Mesenchymal stem cell (in vitro differentiated cells and primary cell): ENCODE measurements around the gene GNG12.

ENCODE experiments used
- DNase-seq: peaks from one replicate; pipeline ENCODE4 v3.0.0-alpha.2; 2013
- H2AFZ ChIP-seq: one replicate; pipeline ENCODE4 v1.6.1; 2013; ENCODE audit warnings: low read depth, mild to moderate bottlenecking, control low read depth, inconsistent platforms, low read length, moderate library complexity
- H2AK5ac ChIP-seq: 2 replicates; pipeline ENCODE4 v1.6.1; 2013; ENCODE audit warnings: low read length, moderate library complexity, mild to moderate bottlenecking, inconsistent platforms; ENCODE audit not compliant: severe bottlenecking
- H2BK120ac ChIP-seq: one replicate; pipeline ENCODE4 v1.6.1; 2013; ENCODE audit warnings: low read depth, mild to moderate bottlenecking, inconsistent platforms, low read length, moderate library complexity
- H2BK12ac ChIP-seq, 2 experiments: one replicate each; pipeline ENCODE4 v1.6.1; 2013; ENCODE audit warnings: inconsistent platforms in 2 of 2, low read length in 2 of 2, mild to moderate bottlenecking in 2 of 2, moderate library complexity in 2 of 2, control low read depth in 1 of 2
- H2BK15ac ChIP-seq: one replicate; pipeline ENCODE4 v1.6.1; 2013; ENCODE audit warnings: mild to moderate bottlenecking, low read depth, inconsistent platforms; ENCODE audit not compliant: poor library complexity, severe bottlenecking
- H2BK5ac ChIP-seq: 2 replicates; pipeline ENCODE4 v1.6.1; 2013; ENCODE audit warnings: low read depth, mild to moderate bottlenecking, low read length, control low read depth, inconsistent platforms; ENCODE audit not compliant: poor library complexity, severe bottlenecking
- H3K14ac ChIP-seq, 2 experiments: one replicate each; pipeline ENCODE4 v1.6.1; 2013; ENCODE audit warnings: inconsistent platforms in 2 of 2, low read length in 2 of 2, control low read depth in 1 of 2, mild to moderate bottlenecking in 1 of 2, moderate library complexity in 1 of 2
- H3K18ac ChIP-seq, 2 experiments: one replicate each; pipeline ENCODE4 v1.6.1; 2013; ENCODE audit warnings: inconsistent platforms in 2 of 2, low read length in 2 of 2, control low read depth in 1 of 2, low read depth in 1 of 2, mild to moderate bottlenecking in 1 of 2
- H3K23ac ChIP-seq, 2 experiments: one replicate each; pipeline ENCODE4 v1.6.1; 2013; ENCODE audit warnings: inconsistent platforms in 2 of 2, low read length in 2 of 2, mild to moderate bottlenecking in 2 of 2, moderate library complexity in 2 of 2, control low read depth in 1 of 2
- H3K27ac ChIP-seq: 2 replicates; pipeline ENCODE4 v1.5.1; 2013; ENCODE audit warnings: mild to moderate bottlenecking, moderate library complexity, low read length, control low read depth, inconsistent platforms; ENCODE audit not compliant: poor library complexity, severe bottlenecking
- H3K27me3 ChIP-seq, 2 experiments: 2 replicates each; pipeline versions ENCODE4 v1.6.1 to v1.7.0; 2013; ENCODE audit warnings: low read length in 2 of 2, mild to moderate bottlenecking in 2 of 2, moderate library complexity in 2 of 2, control low read depth in 1 of 2, inconsistent platforms in 1 of 2; ENCODE audit not compliant: control insufficient read depth in 1 of 2, insufficient read depth in 1 of 2
- H3K36me3 ChIP-seq, 2 experiments: 2 replicates each; pipeline versions ENCODE4 v1.6.1 to v1.7.0; 2013; ENCODE audit warnings: low read length in 2 of 2, control low read depth in 1 of 2, inconsistent platforms in 1 of 2, low read depth in 1 of 2, mild to moderate bottlenecking in 1 of 2; ENCODE audit not compliant: insufficient read depth in 2 of 2, control insufficient read depth in 1 of 2
- H3K4ac ChIP-seq, 2 experiments: one replicate each; pipeline ENCODE4 v1.6.1; 2013; ENCODE audit warnings: inconsistent platforms in 2 of 2, low read length in 2 of 2, mild to moderate bottlenecking in 2 of 2, moderate library complexity in 2 of 2, control low read depth in 1 of 2, low read depth in 1 of 2
- H3K4me1 ChIP-seq: 2 replicates; pipeline ENCODE4 v1.6.1; 2013; ENCODE audit warnings: low read depth, low read length, control low read depth; ENCODE audit not compliant: control insufficient read depth, insufficient read depth
- H3K4me2 ChIP-seq: 2 replicates; pipeline ENCODE4 v1.6.1; 2013; ENCODE audit warnings: low read length, mild to moderate bottlenecking, inconsistent platforms; ENCODE audit not compliant: poor library complexity, severe bottlenecking
- H3K4me3 ChIP-seq, 2 experiments: 2 replicates each; pipeline versions ENCODE4 v1.5.1 to v1.7.0; 2013; ENCODE audit warnings: low read length in 2 of 2, mild to moderate bottlenecking in 2 of 2, control low read depth in 1 of 2, low read depth in 1 of 2; ENCODE audit not compliant: insufficient read depth in 1 of 2
- H3K79me1 ChIP-seq: replicated peaks from 2 replicates; pipeline ENCODE4 v1.6.1; 2013; ENCODE audit warnings: mild to moderate bottlenecking, control low read depth, low read length, inconsistent platforms; ENCODE audit not compliant: poor library complexity, severe bottlenecking
- H3K9ac ChIP-seq: 2 replicates; pipeline ENCODE4 v1.7.0; 2013; ENCODE audit warnings: mild to moderate bottlenecking, low read length, moderate library complexity
- H3K9me3 ChIP-seq: 2 replicates; pipeline ENCODE4 v1.7.0; 2013; ENCODE audit warnings: mild to moderate bottlenecking, low read length; ENCODE audit not compliant: control insufficient read depth
- H4K8ac ChIP-seq: one replicate; pipeline ENCODE4 v1.6.1; 2013; ENCODE audit warnings: inconsistent platforms, mild to moderate bottlenecking, low read length, moderate library complexity
- H4K91ac ChIP-seq: one replicate; pipeline ENCODE4 v1.6.1; 2013; ENCODE audit warnings: mild to moderate bottlenecking, low read length, inconsistent platforms
- WGBS: methylation state at CpG from one replicate; pipeline ENCODE4 v1.1.7; 2013; ENCODE audit warnings: mixed read lengths; 5-methylcytosine and 5-hydroxymethylcytosine counted together

The GNG12 gene

DNA sequence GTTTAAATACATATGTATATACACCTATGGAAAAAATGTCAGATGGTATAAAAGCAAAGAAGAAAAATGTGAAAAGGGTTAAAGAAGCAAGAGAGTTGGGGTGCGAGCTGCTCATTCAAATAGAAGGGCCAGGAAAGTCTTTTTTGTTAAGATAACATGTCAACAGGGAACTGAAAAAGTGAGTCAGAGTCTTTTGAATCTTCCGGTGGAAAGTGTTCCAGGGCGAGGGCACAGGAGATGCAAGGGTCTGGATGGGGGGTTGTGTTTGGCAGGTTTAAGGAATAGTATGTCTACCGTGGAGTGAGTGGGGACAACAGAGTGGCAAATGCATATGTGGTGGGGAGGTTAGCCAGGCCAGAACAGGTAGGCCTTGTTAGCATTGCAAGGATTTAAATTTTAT, 22.2 kb upstream of the GNG12 start:
- Histone ChIP-seq H4K8ac (no peak overlapping the region), H3K4me2 (no peak overlapping the region), H2BK5ac (no peak overlapping the region), H2AK5ac (no peak overlapping the region), H2BK120ac (no peak overlapping the region), H3K4ac (no peak overlapping the region), H3K9me3 (no peaks in the 10 kb centered on the region), H3K23ac (no peak overlapping the region), H3K79me1 (peaks cover 2% of the 10 kb centered on the region), H2BK12ac (no peak overlapping the region), H4K91ac (no peak overlapping the region), H3K14ac (no peak overlapping the region), H3K27me3 (no peaks in the 10 kb centered on the region), H3K36me3 (no peaks in the 10 kb centered on the region), H3K18ac (peak overlapping the region in 1 of 2 experiments; percentile 33), H2AFZ (no peak overlapping the region), H3K4me1 (no peaks in the 10 kb centered on the region), H3K9ac (no peak overlapping the region), H3K4me3 (no peak overlapping the region), H3K27ac (no peak overlapping the region), H2BK15ac (peak overlapping the region; percentile 44)
- DNase-seq, result no peak
- WGBS, result 36% methylated on average over 4 of the region's 4 CpGs

DNA sequence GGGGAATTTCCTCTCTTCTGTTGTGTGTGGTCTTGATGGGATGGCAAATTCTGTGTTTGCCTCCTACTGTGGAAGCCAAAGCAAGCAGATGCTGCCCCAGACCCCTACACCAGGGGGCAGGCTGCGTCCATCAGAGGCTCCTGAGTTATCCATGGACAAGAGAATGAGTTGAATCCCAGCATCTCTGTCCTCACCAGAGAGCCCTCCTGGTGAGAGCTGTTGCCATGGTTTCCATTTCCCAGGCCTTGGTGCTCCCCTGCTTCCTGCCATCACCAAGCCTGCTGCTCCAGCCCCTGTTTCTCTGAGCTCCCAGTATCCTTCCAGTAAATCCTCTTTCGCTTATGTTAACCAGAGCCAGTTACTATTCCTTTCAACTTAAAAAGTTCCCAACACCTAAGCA, 20.4 kb upstream of the GNG12 start:
- no peak overlapping the region for H2BK15ac ChIP-seq
- H3K36me3 ChIP-seq, result no peaks in the 10 kb centered on the region
- H2BK12ac ChIP-seq, result no peak overlapping the region
- H3K4me1 ChIP-seq, result no peaks in the 10 kb centered on the region
- no peaks in the 10 kb centered on the region for H3K9me3 ChIP-seq
- H3K14ac ChIP-seq, result no peak overlapping the region
- peaks cover 2% of the 10 kb centered on the region for H3K79me1 ChIP-seq
- no peak overlapping the region for H2AK5ac ChIP-seq
- no peak overlapping the region for H4K91ac ChIP-seq
- H2AFZ ChIP-seq, result no peak overlapping the region
- no peak overlapping the region for H3K4me3 ChIP-seq
- no peak overlapping the region for H3K18ac ChIP-seq
- H3K23ac ChIP-seq, result no peak overlapping the region
- DNase-seq, result peak; percentile 76
- no peak overlapping the region for H2BK120ac ChIP-seq
- 26% methylated on average over 2 of the region's 2 CpGs for WGBS
- no peak overlapping the region for H4K8ac ChIP-seq
- no peak overlapping the region for H3K9ac ChIP-seq
- no peak overlapping the region for H2BK5ac ChIP-seq
- H3K4ac ChIP-seq, result no peak overlapping the region
- H3K4me2 ChIP-seq, result no peak overlapping the region
- H3K27ac ChIP-seq, result no peak overlapping the region
- no peaks in the 10 kb centered on the region for H3K27me3 ChIP-seq

DNA sequence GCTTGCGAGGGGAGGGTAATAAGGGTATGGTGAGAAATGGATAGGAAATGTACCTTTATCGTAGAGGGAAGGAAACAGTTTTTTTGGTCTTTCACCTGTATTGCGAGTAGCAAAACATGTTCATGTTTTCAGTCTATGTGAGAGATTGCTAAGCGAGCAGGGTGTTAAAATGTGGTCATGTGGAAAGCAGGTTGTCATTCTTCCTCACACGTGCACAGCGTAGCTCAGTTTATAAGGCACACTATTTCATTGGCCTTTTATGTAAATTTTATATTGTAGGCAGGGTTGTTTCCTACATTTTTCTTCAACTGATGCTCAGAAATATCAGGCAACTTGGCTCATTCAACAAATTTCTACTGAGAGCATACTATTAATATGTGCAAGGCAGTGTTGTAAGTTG, 18.5 kb upstream of the GNG12 start:
- H3K27me3 ChIP-seq, result no peaks in the 10 kb centered on the region
- no peak overlapping the region for H3K18ac ChIP-seq
- peak overlapping the region; percentile 50 for H2AK5ac ChIP-seq
- no peak overlapping the region for H3K27ac ChIP-seq
- DNase-seq, result no peak
- no peak overlapping the region for H3K9ac ChIP-seq
- no peaks in the 10 kb centered on the region for H3K9me3 ChIP-seq
- WGBS, result 95% methylated on average over 4 of the region's 6 CpGs
- peaks cover 2% of the 10 kb centered on the region for H3K79me1 ChIP-seq
- H3K4me1 ChIP-seq, result no peaks in the 10 kb centered on the region
- H4K8ac ChIP-seq, result no peak overlapping the region
- no peak overlapping the region for H2BK5ac ChIP-seq
- no peak overlapping the region for H2BK12ac ChIP-seq
- no peak overlapping the region for H3K14ac ChIP-seq
- H3K23ac ChIP-seq, result no peak overlapping the region
- peak overlapping the region in 1 of 2 experiments; percentile 28 for H3K4ac ChIP-seq
- H4K91ac ChIP-seq, result no peak overlapping the region
- no peaks in the 10 kb centered on the region for H3K36me3 ChIP-seq
- no peak overlapping the region for H3K4me2 ChIP-seq
- H2BK120ac ChIP-seq, result no peak overlapping the region
- H3K4me3 ChIP-seq, result no peak overlapping the region
- no peak overlapping the region for H2AFZ ChIP-seq
- H2BK15ac ChIP-seq, result no peak overlapping the region

DNA sequence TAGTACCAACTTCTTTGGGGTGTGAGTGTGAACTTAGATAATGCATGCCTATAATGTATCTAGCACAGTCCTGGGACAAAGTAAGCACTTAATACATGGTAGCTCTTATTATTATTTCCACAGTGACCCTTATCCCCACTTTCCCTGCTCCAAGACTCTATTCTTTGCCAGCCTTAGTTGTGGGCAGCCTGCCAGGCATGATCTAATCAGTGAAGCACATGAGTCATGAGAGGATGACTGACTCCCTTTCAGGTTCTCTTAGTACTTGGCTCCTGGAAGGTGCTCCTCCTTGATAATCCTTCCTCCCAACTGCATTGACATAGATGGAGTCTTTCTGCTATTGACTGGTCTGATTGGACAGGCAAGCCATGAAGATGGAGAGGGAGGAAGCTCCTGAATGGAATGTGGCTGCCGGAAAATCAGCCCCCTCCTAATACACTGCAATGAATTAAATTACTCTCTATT, 17.4 kb upstream of the GNG12 start:
- Histone ChIP-seq H3K23ac (no peak overlapping the region), H2BK120ac (no peak overlapping the region), H4K91ac (no peak overlapping the region), H3K4me2 (no peak overlapping the region), H2AFZ (no peak overlapping the region), H2AK5ac (peak overlapping the region; percentile 70), H3K27ac (peak overlapping the region; percentile 72), H3K79me1 (peaks cover 2% of the 10 kb centered on the region), H3K4me1 (no peaks in the 10 kb centered on the region), H3K4me3 (no peak overlapping the region), H3K18ac (no peak overlapping the region), H2BK5ac (peak overlapping the region; percentile 93), H3K14ac (no peak overlapping the region), H2BK12ac (no peak overlapping the region), H3K4ac (peak overlapping the region in 1 of 2 experiments; percentile 27), H2BK15ac (no peak overlapping the region), H3K9me3 (no peaks in the 10 kb centered on the region), H3K36me3 (no peaks in the 10 kb centered on the region), H3K27me3 (no peaks in the 10 kb centered on the region), H3K9ac (peak overlapping the region; percentile 54), H4K8ac (no peak overlapping the region)
- peak; percentile 92 for DNase-seq
- WGBS, result no CpG with 5 or more reads among the region's 1 CpG
